Vagina (tissue), 2 donors: ENCODE measurements around the gene C1QTNF1. TPM values are rescaled to one million over a fixed set of nuclear protein-coding genes. Genes with fewer than 3 reads are reported as not detected.
A peak's percentile ranks its signal among the peaks of the same experiment; 100 is the strongest.

Source experiments
- DNase-seq, 2 donors: peaks; one replicate each; pipeline ENCODE4 v3.0.0-alpha.2; 2017; ENCODE audit errors: extremely low spot score in 2 of 2
- H3K27ac ChIP-seq: fragments of 200-600 bp; sonication (generic); one replicate; pipeline ENCODE4 v1.5.1; 2019
- H3K27me3 ChIP-seq: fragments of 200-600 bp; sonication (generic); one replicate; pipeline ENCODE4 v1.5.1; 2019
- H3K36me3 ChIP-seq, 2 donors: fragments of 200-600 bp; sonication (generic); one replicate each; pipeline ENCODE4 v1.5.1; 2017 to 2019
- H3K4me1 ChIP-seq: fragments of 200-600 bp; sonication (generic); one replicate; pipeline ENCODE4 v1.5.1; 2019
- H3K4me3 ChIP-seq, 2 donors: fragments of 200-600 bp; sonication (generic); 1 replicate in 1 of 2; 2 replicates in 1 of 2; pipeline ENCODE4 v1.5.1; 2016 to 2019
- H3K9me3 ChIP-seq: fragments of 200-600 bp; sonication (generic); one replicate; pipeline ENCODE4 v1.5.1; 2019
- POLR2A ChIP-seq, 2 donors: fragments of 450-650 bp; IDR thresholded peaks; one replicate each; pipeline ENCODE4 v1.6.1; 2017; ENCODE audit warnings: antibody characterized with exemption in 2 of 2, mild to moderate bottlenecking in 2 of 2, moderate library complexity in 2 of 2
- POLR2AphosphoS5 ChIP-seq, 2 donors: sonication (generic); formaldehyde crosslinking; IDR thresholded peaks; one replicate each; pipeline ENCODE4 v1.9.0; 2017; ENCODE audit warnings: antibody characterized with exemption in 2 of 2, mild to moderate bottlenecking in 2 of 2, low read depth in 1 of 2; ENCODE audit not compliant: insufficient read depth in 1 of 2
- intact Hi-C: fragments of 100-400 bp; cut with DNase I; formaldehyde crosslinking; loops from one replicate; pipeline ENCODE4 v1.15.1; 2023
- total RNA-seq: library from RNA; depleted of rRNA; stranded (reverse); fragments of >200 nt; gene quantifications from one replicate; pipeline ENCODE4 v1.2.3, GENCODE V29; 2016
- TF ChIP-seq, protein P1 (sequence below), 3 experiments: fragments of 450-650 bp in 2 of 3; fragments of 200-600 bp in 1 of 3; sonication (generic) in 1 of 3; IDR thresholded peaks; one replicate each; pipeline ENCODE4 v1.5.1; 2017 to 2019; ENCODE audit warnings: antibody characterized with exemption in 3 of 3, mild to moderate bottlenecking in 2 of 3, moderate library complexity in 2 of 3

C1QTNF1 gene, protein sequence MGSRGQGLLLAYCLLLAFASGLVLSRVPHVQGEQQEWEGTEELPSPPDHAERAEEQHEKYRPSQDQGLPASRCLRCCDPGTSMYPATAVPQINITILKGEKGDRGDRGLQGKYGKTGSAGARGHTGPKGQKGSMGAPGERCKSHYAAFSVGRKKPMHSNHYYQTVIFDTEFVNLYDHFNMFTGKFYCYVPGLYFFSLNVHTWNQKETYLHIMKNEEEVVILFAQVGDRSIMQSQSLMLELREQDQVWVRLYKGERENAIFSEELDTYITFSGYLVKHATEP
- total RNA-seq: 30.7 TPM

DNA sequence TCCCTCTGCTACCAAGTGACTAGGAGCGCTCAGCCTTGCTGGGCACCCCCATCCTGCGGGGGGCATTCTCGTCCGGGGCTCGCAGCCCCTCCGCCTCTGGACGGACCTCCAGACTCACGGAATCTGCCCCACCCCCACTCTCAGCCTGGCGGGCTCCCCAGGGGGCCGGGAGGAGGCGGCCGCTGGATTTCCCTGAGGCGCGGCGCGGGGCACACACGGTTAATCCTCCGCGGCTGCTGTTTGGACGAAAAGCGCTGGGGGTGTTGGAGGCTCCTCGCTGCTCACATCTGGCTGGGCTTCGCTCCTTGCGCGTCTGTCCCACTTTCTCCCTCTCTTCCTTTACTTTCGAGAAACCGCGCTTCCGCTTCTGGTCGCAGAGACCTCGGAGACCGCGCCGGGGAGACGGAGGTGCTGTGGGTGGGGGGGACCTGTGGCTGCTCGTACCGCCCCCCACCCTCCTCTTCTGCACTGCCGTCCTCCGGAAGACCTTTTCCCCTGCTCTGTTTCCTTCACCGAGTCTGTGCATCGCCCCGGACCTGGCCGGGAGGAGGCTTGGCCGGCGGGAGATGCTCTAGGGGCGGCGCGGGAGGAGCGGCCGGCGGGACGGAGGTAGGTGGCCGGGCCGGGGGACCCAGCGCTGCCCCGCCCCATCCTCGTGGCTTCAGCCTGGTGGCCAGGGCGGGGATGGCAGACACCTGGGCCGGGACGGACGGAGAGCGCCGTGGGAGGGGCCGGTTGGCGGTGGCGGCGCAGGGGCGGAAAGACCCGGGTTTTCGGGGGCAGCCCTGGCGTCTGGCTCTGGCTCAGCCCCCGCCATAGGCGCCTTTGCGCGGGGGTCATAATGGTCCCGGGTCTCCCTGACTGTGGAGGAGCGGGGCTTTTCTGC, at the start of gene C1QTNF1:
Gene C1QTNF1, plus strand, starts transcription at position 284 of the 886 bp plus-strand sequence. CDS start 19,800 bp downstream, outside the sequence.
- no peaks in the 10 kb centered on the region for H3K9me3 ChIP-seq
- no peak for DNase-seq
- H3K27ac ChIP-seq: peak within 1 kb of the TSS; percentile 78
- intact Hi-C loops: no loop called here
- no peaks in the 10 kb centered on the region for H3K36me3 ChIP-seq
- TF ChIP-seq, protein P1, sequence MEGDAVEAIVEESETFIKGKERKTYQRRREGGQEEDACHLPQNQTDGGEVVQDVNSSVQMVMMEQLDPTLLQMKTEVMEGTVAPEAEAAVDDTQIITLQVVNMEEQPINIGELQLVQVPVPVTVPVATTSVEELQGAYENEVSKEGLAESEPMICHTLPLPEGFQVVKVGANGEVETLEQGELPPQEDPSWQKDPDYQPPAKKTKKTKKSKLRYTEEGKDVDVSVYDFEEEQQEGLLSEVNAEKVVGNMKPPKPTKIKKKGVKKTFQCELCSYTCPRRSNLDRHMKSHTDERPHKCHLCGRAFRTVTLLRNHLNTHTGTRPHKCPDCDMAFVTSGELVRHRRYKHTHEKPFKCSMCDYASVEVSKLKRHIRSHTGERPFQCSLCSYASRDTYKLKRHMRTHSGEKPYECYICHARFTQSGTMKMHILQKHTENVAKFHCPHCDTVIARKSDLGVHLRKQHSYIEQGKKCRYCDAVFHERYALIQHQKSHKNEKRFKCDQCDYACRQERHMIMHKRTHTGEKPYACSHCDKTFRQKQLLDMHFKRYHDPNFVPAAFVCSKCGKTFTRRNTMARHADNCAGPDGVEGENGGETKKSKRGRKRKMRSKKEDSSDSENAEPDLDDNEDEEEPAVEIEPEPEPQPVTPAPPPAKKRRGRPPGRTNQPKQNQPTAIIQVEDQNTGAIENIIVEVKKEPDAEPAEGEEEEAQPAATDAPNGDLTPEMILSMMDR (IDR thresholded peaks at IDR 0.05): peak in 1 of 3 experiments; percentile 36
- TF ChIP-seq POLR2AphosphoS5 (IDR thresholded peaks at IDR 0.05; ENCODE audit: insufficient read depth in 1 of 2, low read depth in 1 of 2): peak in 1 of 2 donors; percentile 68
- no peak for TF ChIP-seq POLR2A (IDR thresholded peaks at IDR 0.05)
- no peaks in the 10 kb centered on the region for H3K27me3 ChIP-seq
- peaks cover 76% of the 10 kb centered on the region for H3K4me1 ChIP-seq
- H3K4me3 ChIP-seq: peak within 1 kb of the TSS; percentile 52 to 69

DNA sequence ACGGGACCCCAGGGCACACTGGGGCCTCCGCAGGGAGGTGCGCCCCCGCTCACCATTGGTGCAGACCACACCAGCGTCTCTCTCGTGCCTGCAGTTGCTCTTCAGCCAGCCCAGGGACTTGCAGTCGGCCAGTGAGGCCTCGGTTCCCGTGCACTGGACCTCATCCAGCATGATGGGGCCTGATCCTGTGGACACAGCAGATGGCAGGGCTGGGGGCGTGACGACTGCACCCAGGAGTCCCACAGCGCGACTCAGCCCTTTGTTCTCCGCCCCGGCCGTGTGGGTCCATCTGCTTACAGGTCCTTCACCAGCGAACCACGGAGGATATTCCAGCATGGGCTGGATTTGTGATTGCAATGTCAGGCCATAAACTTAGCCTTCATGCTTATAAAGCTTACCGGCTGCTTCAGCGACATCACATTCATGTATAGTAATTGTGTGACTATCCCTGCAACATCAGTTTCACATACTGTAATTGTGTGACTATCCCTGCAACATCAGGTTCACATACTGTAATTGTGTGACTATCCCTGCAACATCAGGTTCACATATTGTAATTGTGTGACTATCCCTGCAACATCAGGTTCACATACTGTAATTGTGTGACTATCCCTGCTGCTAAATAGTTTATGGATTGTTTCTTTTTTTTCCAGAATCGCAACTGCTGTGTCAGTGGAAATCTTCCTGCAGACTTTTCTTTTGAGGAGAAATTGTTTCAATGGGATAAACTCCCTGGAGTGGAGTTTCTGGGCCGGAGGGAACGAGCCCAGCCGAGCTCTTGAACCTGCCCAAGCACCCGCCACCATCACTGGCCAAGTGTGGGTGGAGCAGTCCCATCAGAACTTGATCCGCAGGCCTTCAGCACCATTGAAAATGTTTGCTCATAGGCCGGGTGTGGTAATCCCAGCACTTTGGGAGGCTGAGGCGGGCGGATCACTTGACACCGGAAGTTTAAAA, 49.1 kb upstream of the C1QTNF1 start:
- H3K27ac ChIP-seq: peak overlapping the region; percentile 89
- no peak for TF ChIP-seq POLR2A (IDR thresholded peaks at IDR 0.05)
- TF ChIP-seq, protein P1 (IDR thresholded peaks at IDR 0.05): no peak
- peak; percentile 61 to 74 for TF ChIP-seq POLR2AphosphoS5 (IDR thresholded peaks at IDR 0.05; ENCODE audit: insufficient read depth in 1 of 2, low read depth in 1 of 2)
- peaks cover 88% of the 10 kb centered on the region for H3K4me1 ChIP-seq
- intact Hi-C loops: loop anchor here (5.0 to 10.0 kb wide), 2 partner anchors 50 to 113 kb away; partner anchors contain the start of gene TIMP2
- no peaks in the 10 kb centered on the region for H3K27me3 ChIP-seq
- H3K36me3 ChIP-seq: no peaks in the 10 kb centered on the region
- no peak overlapping the region for H3K4me3 ChIP-seq
- H3K9me3 ChIP-seq: no peaks in the 10 kb centered on the region
- DNase-seq: peak in 1 of 2 donors; percentile 94

DNA sequence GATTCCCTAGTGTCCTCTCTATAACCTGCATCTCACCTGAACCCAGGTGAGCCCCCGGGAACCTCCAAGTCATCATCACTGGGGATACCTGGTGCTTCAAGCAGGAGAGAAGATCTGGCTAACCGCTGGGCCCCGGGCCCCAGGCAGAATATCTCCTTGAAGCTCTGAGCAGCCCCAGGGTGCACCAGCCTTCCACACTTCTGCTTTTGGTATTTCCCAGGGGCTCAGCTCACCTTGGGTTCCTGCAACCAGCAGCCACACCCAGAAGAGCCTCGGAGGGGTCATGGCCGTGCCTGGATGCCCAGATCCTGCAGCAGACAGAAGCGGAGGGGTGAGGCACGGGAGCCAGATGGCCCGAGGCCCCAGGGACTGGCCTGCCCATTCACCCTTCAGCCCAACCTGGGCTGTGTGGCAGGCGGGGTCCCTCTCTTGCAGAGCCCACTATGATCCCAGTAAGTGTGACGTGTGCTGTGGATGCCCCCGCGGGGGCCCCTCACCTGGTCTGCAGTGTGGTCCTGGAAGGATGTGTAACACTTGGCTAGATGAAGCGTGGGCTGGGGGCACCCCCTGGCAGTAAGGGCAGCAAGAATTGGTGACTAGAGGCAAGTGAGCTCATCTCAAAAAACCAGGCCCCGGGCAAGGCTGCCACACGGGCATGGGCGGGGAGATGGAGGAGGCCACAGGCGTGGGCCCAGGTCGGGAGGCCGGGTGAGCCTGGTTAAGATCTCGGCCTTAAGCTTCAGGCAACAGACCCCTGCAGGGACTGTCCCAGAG, 46.9 kb upstream of the C1QTNF1 start:
- H3K27ac ChIP-seq: peak overlapping the region; percentile 89
- intact Hi-C loops: loop anchor here (10.0 kb wide), 1 partner anchor 52 kb away; the partner anchor contains the start of gene TIMP2
- peaks cover 76% of the 10 kb centered on the region for H3K4me1 ChIP-seq
- no peak for DNase-seq
- H3K27me3 ChIP-seq: no peaks in the 10 kb centered on the region
- H3K4me3 ChIP-seq: peak overlapping the region in 1 of 2 donors; percentile 13
- H3K9me3 ChIP-seq: no peaks in the 10 kb centered on the region
- TF ChIP-seq POLR2AphosphoS5 (IDR thresholded peaks at IDR 0.05; ENCODE audit: insufficient read depth in 1 of 2, low read depth in 1 of 2) (no peak), POLR2A (IDR thresholded peaks at IDR 0.05) (no peak)
- TF ChIP-seq, protein P1 (IDR thresholded peaks at IDR 0.05): no peak
- H3K36me3 ChIP-seq: no peaks in the 10 kb centered on the region

DNA sequence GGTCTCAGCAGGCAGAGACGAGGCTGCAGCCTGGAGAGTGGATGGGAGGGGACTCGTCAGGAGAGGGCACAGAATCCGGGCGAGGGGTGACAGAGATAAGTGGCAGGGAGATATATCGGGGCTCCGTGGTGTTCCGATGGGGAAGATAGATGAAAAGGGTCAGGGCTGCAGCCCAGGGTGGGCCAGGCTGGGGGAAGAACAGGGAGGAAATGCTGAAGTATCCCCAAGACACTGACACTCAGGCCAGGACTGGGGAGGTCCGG, 46.4 kb upstream of the C1QTNF1 start:
- H3K4me1 ChIP-seq: peaks cover 76% of the 10 kb centered on the region
- no peaks in the 10 kb centered on the region for H3K36me3 ChIP-seq
- H3K27me3 ChIP-seq: no peaks in the 10 kb centered on the region
- intact Hi-C loops: loop anchor here (10.0 kb wide), 1 partner anchor 53 kb away; the partner anchor contains the start of gene TIMP2
- no peaks in the 10 kb centered on the region for H3K9me3 ChIP-seq
- peak overlapping the region in 1 of 2 donors; percentile 13 for H3K4me3 ChIP-seq
- TF ChIP-seq POLR2AphosphoS5 (IDR thresholded peaks at IDR 0.05; ENCODE audit: insufficient read depth in 1 of 2, low read depth in 1 of 2) (no peak), POLR2A (IDR thresholded peaks at IDR 0.05) (no peak)
- TF ChIP-seq, protein P1 (IDR thresholded peaks at IDR 0.05): no peak
- DNase-seq: no peak
- H3K27ac ChIP-seq: peak overlapping the region; percentile 89
